PC-9 (cell line): ENCODE results near the gene CHMP1B.

Experiments
- CTCF ChIP-seq: fragments of 200-600 bp; sonication (generic); conservative IDR thresholded peaks from 2 replicates; pipeline ENCODE4 v1.6.1; 2017; ENCODE audit warnings: mixed run types, antibody characterized with exemption, mild to moderate bottlenecking, moderate library complexity
- EZH2 ChIP-seq: fragments of 200-600 bp; sonication (generic); IDR thresholded peaks from 2 replicates; pipeline ENCODE4 v1.8.0; 2017; ENCODE audit warnings: antibody characterized with exemption, low read depth

- TF ChIP-seq CTCF (no peak), EZH2 (no peak)
Measured at GRCh38 chr18:11839556-11839955, 11.7 kb upstream of the CHMP1B start.
